Brain microvascular endothelial cell (primary cell): Measurements from ENCODE around the gene SNX22.

Source experiments
- DNase-seq: peaks from one replicate; pipeline ENCODE4 v3.0.0-alpha.2; 2020
- H3K27ac ChIP-seq: fragments of 250-450 bp; sonication (Bioruptor Pico); 2 replicates; pipeline ENCODE4 v1.5.1; 2020; ENCODE audit warnings: mild to moderate bottlenecking, moderate library complexity
- H3K27me3 ChIP-seq: fragments of 250-450 bp; sonication (Bioruptor Pico); replicated peaks from 2 replicates; pipeline ENCODE4 v1.5.1; 2020; ENCODE audit warnings: mild to moderate bottlenecking
- H3K36me3 ChIP-seq: fragments of 250-450 bp; sonication (Bioruptor Pico); replicated peaks from 2 replicates; pipeline ENCODE4 v1.5.1; 2020; ENCODE audit warnings: mild to moderate bottlenecking
- H3K4me3 ChIP-seq: 2 replicates; pipeline ENCODE4 v1.5.1; 2011; ENCODE audit warnings: low read depth, mild to moderate bottlenecking, control low read depth, low read length, moderate library complexity
- in situ Hi-C: cut with HindIII; loops from 2 replicates; pipeline ENCODE4 v1.10.0; 2017; ENCODE audit warnings: low sequenced_read_pairs, low pct_ligation_motif_present
- TF ChIP-seq, protein P1 (sequence below): IDR thresholded peaks from 2 replicates; pipeline ENCODE4 v1.5.1; 2011; ENCODE audit warnings: low read depth, mild to moderate bottlenecking, moderate library complexity, low read length, control low read depth, inconsistent platforms; ENCODE audit errors: missing control alignments

SNX22 gene

GRCh38 chr15:64138331-64138941 lies 13.1 kb upstream of the SNX22 start:
- TF ChIP-seq, protein P1, sequence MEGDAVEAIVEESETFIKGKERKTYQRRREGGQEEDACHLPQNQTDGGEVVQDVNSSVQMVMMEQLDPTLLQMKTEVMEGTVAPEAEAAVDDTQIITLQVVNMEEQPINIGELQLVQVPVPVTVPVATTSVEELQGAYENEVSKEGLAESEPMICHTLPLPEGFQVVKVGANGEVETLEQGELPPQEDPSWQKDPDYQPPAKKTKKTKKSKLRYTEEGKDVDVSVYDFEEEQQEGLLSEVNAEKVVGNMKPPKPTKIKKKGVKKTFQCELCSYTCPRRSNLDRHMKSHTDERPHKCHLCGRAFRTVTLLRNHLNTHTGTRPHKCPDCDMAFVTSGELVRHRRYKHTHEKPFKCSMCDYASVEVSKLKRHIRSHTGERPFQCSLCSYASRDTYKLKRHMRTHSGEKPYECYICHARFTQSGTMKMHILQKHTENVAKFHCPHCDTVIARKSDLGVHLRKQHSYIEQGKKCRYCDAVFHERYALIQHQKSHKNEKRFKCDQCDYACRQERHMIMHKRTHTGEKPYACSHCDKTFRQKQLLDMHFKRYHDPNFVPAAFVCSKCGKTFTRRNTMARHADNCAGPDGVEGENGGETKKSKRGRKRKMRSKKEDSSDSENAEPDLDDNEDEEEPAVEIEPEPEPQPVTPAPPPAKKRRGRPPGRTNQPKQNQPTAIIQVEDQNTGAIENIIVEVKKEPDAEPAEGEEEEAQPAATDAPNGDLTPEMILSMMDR, result no peak
- in situ Hi-C loops, result no loop called here
- Histone ChIP-seq H3K4me3 (no peak overlapping the region), H3K27me3 (no peaks in the 10 kb centered on the region), H3K36me3 (peaks cover 54% of the 10 kb centered on the region), H3K27ac (no peak overlapping the region)
- DNase-seq, result no peak

DNA sequence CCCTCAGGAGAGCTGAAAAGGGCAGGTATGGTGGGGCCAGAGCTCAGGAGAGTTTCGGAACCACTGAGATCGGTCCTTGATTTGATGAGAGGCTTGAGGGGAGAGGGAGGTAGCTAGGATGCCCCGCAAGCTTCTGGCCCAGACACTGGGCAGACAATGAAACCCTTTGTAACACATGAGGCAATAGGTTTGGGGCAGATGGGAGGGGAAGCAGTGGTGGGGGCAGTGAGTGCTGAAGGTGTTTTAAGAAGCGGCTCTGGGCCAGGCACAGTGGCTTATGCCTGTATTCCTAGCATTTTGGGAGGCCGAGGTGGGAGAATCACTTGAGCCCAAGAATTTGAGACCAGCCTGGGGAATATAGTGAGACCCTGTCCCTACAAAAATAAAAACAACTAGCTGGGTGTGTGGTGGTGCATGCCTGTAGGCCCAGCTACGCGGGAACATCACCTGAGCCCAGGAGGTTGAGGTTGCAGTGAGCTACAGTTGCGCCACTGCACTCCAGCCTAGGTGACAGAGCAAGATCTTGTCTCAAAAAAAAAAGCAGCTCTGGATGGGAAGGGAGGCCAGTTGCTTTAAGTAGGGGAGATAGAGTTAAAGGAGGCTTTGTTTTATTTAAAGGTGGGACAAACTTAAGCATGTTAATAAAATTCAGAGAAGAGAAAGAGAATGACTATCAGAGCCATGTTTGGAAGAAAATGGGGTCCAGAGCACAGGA lies 9.6 kb upstream of the SNX22 start:
- DNase-seq, result no peak
- peaks cover 22% of the 10 kb centered on the region for H3K36me3 ChIP-seq
- no peaks in the 10 kb centered on the region for H3K27me3 ChIP-seq
- TF ChIP-seq, protein P1, result no peak
- in situ Hi-C loops, result no loop called here
- H3K4me3 ChIP-seq, result no peak overlapping the region
- no peak overlapping the region for H3K27ac ChIP-seq

DNA sequence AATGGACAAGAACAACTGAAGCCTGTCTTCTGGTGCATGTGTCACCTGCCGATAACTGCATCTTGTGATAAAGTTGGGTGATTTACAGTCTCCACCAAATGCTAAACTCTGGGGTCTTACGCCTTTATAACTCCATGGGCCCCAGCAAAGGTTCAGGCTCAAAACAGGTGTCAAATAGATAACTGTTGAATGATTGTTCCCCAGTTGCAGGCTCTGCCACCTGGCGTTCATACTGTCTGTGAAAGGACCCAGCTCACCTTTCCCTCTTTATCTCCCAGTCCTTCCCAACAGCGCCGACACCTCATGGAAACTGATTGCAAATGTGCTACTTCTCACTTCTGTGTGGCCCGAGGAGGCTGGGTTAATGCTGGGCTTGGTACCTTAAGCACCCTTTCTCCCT lies 8.3 kb upstream of the SNX22 start:
- in situ Hi-C loops, result no loop called here

DNA sequence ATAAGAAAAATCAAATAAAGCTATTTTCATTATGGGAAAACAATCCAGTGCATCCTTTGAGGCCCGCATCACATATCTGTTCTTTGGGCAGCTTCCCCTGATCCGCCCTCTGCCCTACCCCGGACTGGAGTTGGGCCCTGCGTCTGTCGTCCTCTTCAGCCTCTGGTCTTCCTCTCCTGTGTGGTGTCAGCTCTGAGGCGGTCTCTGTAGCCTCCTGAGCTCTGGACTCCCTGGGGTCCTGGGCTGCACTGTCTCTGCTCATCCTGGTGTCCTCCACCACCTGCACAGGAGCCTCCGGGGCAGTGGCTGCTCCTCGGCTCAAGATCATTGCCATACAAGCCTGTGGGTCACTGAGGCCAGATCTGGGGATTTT lies 7.4 kb upstream of the SNX22 start:
- TF ChIP-seq, protein P1, result no peak
- Histone ChIP-seq H3K36me3 (peaks cover 8% of the 10 kb centered on the region), H3K4me3 (no peak overlapping the region), H3K27me3 (no peaks in the 10 kb centered on the region), H3K27ac (no peak overlapping the region)
- DNase-seq, result no peak
- in situ Hi-C loops, result no loop called here

More for the DNA sequence above, 8.3 kb upstream of the SNX22 start:
- Histone ChIP-seq H3K4me3 (no peak overlapping the region), H3K27ac (no peak overlapping the region), H3K36me3 (peaks cover 10% of the 10 kb centered on the region), H3K27me3 (no peaks in the 10 kb centered on the region)
- DNase-seq, result no peak
- TF ChIP-seq, protein P1, result no peak

- TF ChIP-seq, protein P1, result no peak
- in situ Hi-C loops, result no loop called here
These were observed 6.8 kb upstream of the SNX22 start for GRCh38 chr15:64144565-64145281.

More at GRCh38 chr15:64144565-64145281, 6.8 kb upstream of the SNX22 start:
- Histone ChIP-seq H3K27ac (no peak overlapping the region), H3K36me3 (peaks cover 8% of the 10 kb centered on the region), H3K27me3 (no peaks in the 10 kb centered on the region), H3K4me3 (no peak overlapping the region)
- DNase-seq, result no peak
